Measurements from ENCODE around the gene KLHDC4. TPM values are rescaled to one million over a fixed set of nuclear protein-coding genes. Genes with fewer than 3 reads are reported as not detected.

KLHDC4 gene
- polyA plus RNA-seq, 3 donors, result 21.5 to 28.1 (median 22.8) TPM

DNA sequence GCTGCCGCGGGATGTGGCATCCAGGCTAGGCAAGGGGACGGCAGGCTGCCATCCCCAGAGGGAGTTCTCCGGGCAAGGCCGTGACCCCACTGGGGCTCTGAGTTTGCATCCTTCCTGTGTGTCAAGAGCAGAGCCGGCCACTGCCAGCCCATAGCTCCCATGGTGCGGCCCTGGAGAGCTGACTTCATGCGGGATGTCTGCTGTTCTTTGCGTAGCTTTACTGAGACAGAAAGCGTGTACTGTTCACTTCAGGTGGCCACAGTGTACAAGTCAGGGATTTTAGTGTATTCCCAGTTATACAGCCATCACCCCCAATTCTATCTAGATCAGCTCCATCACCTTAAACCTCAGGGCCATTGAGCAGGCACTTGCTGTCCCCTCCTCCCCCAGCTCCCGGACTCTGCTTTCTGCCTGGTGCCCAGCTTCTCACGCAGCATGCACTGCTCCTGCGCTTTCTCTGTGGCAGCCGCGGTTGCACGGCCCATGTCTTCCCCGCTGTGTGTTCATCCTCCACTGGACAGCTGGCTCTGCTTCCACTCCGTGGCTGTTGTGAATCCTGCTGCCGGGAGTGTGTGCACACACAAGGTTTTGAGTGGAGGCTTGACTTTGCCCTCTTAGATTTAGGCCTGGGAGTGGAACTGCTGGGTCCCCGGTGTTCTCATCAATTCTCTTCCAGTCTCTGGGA is 71.2 kb downstream of the KLHDC4 start:
- 85 to 90% (median 89%) methylated on average over 20 of the region's 20 CpGs for WGBS, 3 donors
- H3K27ac ChIP-seq (ENCODE audit: low read depth, low read length), result no peak overlapping the region

GRCh38 chr16:87693827-87694226 is 72.0 kb downstream of the KLHDC4 start:
- 89 to 94% (median 93%) methylated on average over 16 of the region's 16 CpGs for WGBS, 3 donors
- H3K27ac ChIP-seq (ENCODE audit: low read depth, low read length), result no peak overlapping the region

DNA sequence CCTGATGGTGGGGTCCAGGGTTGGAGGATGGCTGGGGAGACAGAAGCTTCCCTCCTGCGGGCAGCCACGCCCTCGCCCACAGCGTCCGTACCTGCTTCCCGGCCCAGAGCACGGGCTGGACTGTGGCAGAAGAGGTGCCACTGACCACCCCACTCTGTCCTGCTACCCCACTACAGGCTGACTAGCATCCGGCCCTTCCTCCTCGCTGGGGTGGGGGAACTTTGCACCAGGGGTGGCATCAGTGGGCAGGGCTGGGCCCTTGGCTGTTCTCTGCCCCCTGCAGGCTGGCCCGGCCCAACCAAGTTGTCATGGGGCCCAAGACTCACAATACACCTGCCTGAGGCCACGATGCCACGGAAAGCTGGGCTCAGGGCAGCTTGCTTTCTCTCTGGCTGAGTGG is 73.0 kb downstream of the KLHDC4 start:
- WGBS, 3 donors, result 79 to 89% (median 85%) methylated on average over 11 to 12 of the region's 12 CpGs
- H3K27ac ChIP-seq (ENCODE audit: low read depth, low read length), result no peak overlapping the region

DNA sequence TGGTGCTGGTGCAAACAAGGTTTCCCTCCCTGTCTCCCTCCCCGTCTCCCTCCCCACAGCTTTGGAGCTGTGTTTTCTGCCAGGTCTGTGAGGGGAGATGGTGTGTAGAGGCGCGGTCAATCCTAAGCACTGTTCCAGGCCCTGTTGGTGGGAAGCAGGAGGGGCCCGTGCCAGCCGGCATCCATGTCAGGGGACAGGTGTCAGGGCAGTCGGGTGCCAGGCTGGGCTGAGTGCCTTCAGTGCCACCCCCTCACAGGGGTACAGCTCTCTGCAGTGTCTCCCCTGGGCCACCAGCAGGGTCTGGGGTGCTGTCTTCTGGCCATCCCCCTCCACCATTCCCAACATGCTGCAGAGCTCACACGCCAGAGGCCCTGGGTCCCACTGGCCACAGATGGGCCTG is 73.6 kb downstream of the KLHDC4 start:
- H3K27ac ChIP-seq (ENCODE audit: low read depth, low read length), result no peak overlapping the region
- WGBS, 3 donors, result 74 to 84% (median 81%) methylated on average over 7 of the region's 7 CpGs

DNA sequence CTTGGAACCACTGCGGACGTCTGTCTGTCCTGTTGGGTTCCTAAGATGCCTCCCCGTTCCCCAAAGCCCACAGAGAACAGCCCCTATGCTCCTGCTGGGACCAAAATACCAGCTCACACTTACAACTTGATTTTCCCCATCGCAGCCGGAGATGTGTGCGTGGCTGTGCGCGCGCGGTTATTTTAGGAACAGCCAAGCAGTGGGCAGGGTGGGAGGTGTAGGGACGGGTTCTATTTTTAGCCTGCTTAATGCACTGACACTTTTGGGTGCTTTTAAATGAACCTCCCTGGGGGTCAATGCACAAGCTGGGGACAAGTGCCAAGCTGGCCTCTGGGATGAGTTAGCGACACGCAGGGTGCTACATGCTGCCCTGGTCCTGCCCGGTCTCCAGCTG is 74.1 kb downstream of the KLHDC4 start:
- 59 to 65% (median 65%) methylated on average over 14 of the region's 14 CpGs for WGBS, 3 donors
- no peak overlapping the region for H3K27ac ChIP-seq (ENCODE audit: low read depth, low read length)

DNA sequence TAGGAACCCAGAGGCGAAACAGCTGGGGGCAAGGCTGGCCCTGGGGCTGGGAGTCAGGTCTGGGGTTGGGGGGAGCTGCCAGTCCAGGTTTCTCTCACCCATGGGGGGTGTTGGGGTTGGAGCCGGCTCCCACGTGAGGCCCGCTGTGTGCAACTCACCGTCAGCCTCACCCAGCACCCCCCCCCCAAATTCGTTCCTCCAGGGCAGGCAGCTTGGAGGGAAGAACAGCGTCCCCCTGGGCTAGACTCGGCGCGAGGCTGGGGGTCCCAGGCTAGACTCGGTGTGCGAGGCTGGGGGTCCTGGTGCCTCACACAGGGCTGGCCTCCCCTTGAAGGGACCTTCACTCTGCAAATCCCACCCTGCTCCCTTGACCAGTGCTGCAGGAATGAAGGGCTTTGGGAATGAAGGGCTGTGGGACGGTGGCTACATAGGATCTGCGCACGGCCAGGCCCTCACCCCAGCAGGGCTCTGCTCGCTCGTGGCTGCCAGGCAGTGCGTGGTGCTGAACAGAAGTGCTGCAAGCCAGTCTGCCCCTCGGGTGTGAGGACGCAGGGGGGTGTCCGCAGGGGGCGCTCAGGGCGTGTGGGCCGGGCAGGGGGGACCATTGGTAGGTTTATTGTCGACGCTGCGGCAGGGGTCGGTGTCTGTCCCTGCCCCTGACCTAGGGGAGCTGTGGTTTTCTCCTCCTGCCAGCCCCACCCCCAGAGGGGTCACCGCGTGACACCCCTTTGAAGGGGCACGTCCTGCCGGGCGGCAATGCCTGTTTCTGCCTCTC is 74.7 kb downstream of the KLHDC4 start:
- WGBS, 3 donors, result 56 to 64% (median 61%) methylated on average over 28 to 33 of the region's 33 CpGs
- H3K27ac ChIP-seq (ENCODE audit: low read depth, low read length), result no peak overlapping the region

GRCh38 chr16:87689956-87690465 is 75.8 kb downstream of the KLHDC4 start:
- no peak overlapping the region for H3K27ac ChIP-seq (ENCODE audit: low read depth, low read length)
- WGBS, 3 donors, result 91 to 93% (median 93%) methylated on average over 42 to 46 of the region's 46 CpGs

GRCh38 chr16:87688876-87689815 is 76.6 kb downstream of the KLHDC4 start:
- no peak overlapping the region for H3K27ac ChIP-seq (ENCODE audit: low read depth, low read length)
- 86 to 89% (median 89%) methylated on average over 43 to 45 of the region's 45 CpGs for WGBS, 3 donors

- WGBS, 3 donors, result 75 to 86% (median 85%) methylated on average over 14 of the region's 14 CpGs
- no peak overlapping the region for H3K27ac ChIP-seq (ENCODE audit: low read depth, low read length)
Observed at GRCh38 chr16:87687998-87688529, 77.7 kb downstream of the KLHDC4 start.

DNA sequence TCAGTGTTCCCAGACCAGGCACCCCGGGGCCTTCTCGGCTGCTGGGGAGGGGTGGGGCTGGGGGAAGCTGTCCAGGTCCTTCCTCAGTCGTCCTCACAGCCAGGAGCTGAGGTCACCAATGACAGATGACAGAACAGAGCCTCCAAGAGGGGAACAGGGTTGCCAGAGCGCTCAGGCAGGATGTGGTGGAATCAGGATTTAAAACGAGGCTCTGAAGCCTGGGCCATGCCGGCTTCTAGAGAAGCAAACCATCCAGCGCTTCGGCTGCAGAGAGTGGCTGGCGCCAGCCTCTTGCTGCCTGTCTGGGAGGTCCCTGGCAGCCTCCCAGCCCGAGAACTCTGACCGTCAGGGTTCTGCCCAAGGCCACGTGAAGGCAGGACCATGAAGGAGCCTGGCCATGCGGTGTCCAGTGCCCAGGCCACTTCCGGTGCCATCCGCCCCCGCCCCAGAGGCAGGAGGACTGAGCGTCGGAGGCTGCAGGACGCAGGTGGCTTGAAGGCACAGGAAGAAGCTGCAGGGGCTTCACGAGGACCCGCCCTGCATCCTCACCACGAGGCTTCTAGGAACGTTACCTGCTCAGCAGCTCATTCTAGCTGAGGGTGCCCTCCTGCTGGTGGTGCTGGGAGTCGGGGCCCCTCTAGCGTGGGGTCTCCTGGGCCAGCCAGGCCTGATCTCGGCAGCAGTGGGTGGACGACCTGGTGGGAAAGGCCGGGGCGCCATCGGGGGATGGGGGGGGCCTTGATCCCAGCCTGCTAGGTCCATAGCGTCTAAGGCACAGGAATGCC is 78.5 kb downstream of the KLHDC4 start:
- WGBS, 3 donors, result 61 to 65% (median 63%) methylated on average over 31 of the region's 31 CpGs

GRCh38 chr16:87686697-87687096 is 79.1 kb downstream of the KLHDC4 start:
- WGBS, 3 donors, result 69 to 75% (median 71%) methylated on average over 13 of the region's 13 CpGs
- no peak overlapping the region for H3K27ac ChIP-seq (ENCODE audit: low read depth, low read length)

More for the DNA sequence above, 78.5 kb downstream of the KLHDC4 start:
- no peak overlapping the region for H3K27ac ChIP-seq (ENCODE audit: low read depth, low read length)

GRCh38 chr16:87685766-87686165 is 80.0 kb downstream of the KLHDC4 start:
- H3K27ac ChIP-seq (ENCODE audit: low read depth, low read length), result no peak overlapping the region
- WGBS, 3 donors, result 65 to 77% (median 73%) methylated on average over 13 of the region's 13 CpGs

DNA sequence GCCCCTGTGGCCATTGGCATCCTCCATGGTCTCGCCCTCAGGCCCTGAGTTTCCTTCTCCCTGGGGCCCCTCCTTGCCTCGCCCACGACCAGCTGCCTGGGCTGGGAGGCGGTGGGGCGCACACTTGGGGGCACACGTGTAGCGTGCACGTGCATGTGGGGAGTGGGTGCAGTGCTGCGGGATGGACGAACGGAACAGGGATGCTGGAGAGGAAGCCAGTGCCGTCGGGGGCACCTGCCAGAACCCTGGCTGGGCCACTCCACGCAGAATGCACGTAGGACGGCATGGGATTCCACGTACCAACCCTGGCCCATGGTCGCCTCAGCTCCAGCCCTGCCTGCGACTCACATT is 80.4 kb downstream of the KLHDC4 start:
- WGBS, 3 donors, result 83 to 89% (median 85%) methylated on average over 19 of the region's 19 CpGs
- H3K27ac ChIP-seq (ENCODE audit: low read depth, low read length), result no peak overlapping the region

GRCh38 chr16:87684711-87685404 is 80.9 kb downstream of the KLHDC4 start:
- 82 to 87% (median 86%) methylated on average over 30 to 35 of the region's 35 CpGs for WGBS, 3 donors
- no peak overlapping the region for H3K27ac ChIP-seq (ENCODE audit: low read depth, low read length)

DNA sequence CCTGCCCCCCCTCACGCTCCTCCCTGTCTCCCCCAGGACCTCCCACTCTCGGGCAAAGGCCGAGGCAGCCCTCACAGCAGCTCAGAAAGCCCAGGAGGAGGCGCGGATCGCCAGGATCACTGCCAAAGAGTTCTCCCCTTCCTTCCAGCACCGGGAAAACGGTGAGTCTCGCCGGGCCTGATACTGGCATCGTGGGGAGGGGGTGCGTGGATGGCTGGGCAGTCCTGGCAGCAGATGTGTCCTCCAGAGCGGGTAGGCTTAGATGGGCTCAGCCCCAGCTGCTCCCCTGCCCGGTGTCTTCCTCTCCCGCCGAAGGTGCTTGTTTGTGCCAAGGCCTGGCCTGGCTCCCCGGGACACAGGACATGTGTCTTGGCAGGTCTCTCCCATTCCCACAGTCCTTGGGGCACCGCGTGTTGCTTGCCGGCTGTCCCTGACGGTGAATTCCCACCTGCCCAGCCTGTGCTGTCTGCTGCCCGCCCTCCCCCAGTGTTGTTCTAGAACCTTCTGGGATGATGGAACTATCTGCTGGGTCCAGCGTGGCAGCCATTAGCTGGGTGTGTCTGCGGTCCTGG is 81.6 kb downstream of the KLHDC4 start:
- 65 to 79% (median 77%) methylated on average over 24 of the region's 24 CpGs for WGBS, 3 donors
- H3K27ac ChIP-seq (ENCODE audit: low read depth, low read length), result no peak overlapping the region

DNA sequence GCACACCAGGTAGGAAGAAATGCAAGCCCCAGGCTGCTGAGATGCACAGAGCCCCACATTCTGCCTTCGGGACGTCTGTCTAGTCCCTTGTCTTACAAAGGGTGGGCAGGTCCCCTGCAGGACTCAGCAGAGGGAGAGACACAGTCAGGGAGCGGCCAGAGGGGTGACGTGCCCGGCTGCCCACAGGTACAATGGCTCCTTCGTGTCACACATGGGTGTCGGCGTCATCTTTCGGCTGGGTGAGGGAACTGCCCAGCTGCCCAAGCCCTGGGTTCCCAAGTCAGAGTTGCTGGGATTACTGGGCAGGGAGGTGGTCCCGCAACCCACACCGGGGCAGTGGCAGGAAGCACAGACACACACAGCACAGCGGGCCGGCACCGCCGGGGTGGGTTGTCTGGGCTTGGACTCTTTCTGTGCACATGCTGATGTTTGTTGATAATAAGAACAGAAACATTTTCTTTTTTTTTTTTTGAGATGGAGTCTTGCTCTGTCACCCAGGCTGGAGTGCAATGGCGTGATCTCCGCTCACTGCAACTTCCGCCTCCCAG is 82.9 kb downstream of the KLHDC4 start:
- no peak overlapping the region for H3K27ac ChIP-seq (ENCODE audit: low read depth, low read length)
- WGBS, 3 donors, result 88 to 91% (median 90%) methylated on average over 18 of the region's 18 CpGs

Measured in adipose tissue (tissue), 3 donors.